ENCODE results near the gene MOXD1. TPM values are rescaled to one million over a fixed set of nuclear protein-coding genes. Genes with fewer than 3 reads are reported as not detected.

MOXD1 gene
- total and polyA plus RNA-seq, 4 donors, result 4.5 to 37.5 (median 17.7) TPM

GRCh38 chr6:132282696-132283095, 118.6 kb downstream of the MOXD1 start:
- ATAC-seq (ENCODE audit: insufficient read depth, low FRiP score) (no peak), DNase-seq (no peak)
- Histone ChIP-seq H3K27me3 (ENCODE audit: control insufficient read depth in 3 of 3, insufficient read depth in 3 of 3, low read length in 2 of 3) (no peaks in the 10 kb centered on the region), H3K4me3 (no peak overlapping the region), H3K36me3 (ENCODE audit: control insufficient read depth in 4 of 4, insufficient read depth in 4 of 4, low read length in 4 of 4) (no peaks in the 10 kb centered on the region), H3K9me3 (ENCODE audit: control insufficient read depth in 4 of 4, insufficient read depth in 3 of 4, low read length in 3 of 4) (no peaks in the 10 kb centered on the region), H3K27ac (ENCODE audit: low read depth in 1 of 2, low read length in 1 of 2) (no peak overlapping the region), H3K4me1 (ENCODE audit: control insufficient read depth in 5 of 5, insufficient read depth in 5 of 5, low read length in 5 of 5) (peaks cover 0 to 2% (median 0%) of the 10 kb centered on the region in 5 donors), H3K9ac (ENCODE audit: insufficient read depth in 1 of 2, low read length in 2 of 2) (no peak overlapping the region)
- WGBS, 2 donors, result 89 to 96% methylated on average over 7 of the region's 7 CpGs
- TF ChIP-seq, protein P1, sequence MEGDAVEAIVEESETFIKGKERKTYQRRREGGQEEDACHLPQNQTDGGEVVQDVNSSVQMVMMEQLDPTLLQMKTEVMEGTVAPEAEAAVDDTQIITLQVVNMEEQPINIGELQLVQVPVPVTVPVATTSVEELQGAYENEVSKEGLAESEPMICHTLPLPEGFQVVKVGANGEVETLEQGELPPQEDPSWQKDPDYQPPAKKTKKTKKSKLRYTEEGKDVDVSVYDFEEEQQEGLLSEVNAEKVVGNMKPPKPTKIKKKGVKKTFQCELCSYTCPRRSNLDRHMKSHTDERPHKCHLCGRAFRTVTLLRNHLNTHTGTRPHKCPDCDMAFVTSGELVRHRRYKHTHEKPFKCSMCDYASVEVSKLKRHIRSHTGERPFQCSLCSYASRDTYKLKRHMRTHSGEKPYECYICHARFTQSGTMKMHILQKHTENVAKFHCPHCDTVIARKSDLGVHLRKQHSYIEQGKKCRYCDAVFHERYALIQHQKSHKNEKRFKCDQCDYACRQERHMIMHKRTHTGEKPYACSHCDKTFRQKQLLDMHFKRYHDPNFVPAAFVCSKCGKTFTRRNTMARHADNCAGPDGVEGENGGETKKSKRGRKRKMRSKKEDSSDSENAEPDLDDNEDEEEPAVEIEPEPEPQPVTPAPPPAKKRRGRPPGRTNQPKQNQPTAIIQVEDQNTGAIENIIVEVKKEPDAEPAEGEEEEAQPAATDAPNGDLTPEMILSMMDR (IDR thresholded peaks at IDR 0.05; ENCODE audit: control extremely low read depth, extremely low read depth), result no peak

DNA sequence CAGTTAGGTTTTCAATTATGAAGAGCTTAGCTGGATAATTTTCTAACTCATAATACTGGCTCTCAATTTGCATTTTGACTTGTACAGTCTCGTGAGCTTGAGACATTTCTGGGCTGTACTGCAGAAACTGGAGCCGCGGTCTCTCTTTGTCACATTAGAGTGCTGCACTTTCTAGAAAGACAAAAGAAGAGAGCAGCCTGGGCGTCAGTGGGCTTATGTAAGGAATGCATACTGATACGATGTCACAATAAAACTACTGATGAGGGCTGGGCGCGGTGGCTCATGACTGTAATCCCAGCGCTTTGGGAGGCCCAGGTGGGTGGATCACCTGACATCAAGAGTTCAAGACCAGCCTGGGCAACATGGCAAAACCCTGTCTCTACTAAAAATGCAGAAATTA, 120.8 kb downstream of the MOXD1 start:
- Histone ChIP-seq H3K27ac (ENCODE audit: low read depth in 1 of 2, low read length in 1 of 2) (no peak overlapping the region), H3K9me3 (ENCODE audit: control insufficient read depth in 4 of 4, insufficient read depth in 3 of 4, low read length in 3 of 4) (no peaks in the 10 kb centered on the region), H3K9ac (ENCODE audit: insufficient read depth in 1 of 2, low read length in 2 of 2) (no peak overlapping the region), H3K27me3 (ENCODE audit: control insufficient read depth in 3 of 3, insufficient read depth in 3 of 3, low read length in 2 of 3) (no peaks in the 10 kb centered on the region), H3K36me3 (ENCODE audit: control insufficient read depth in 4 of 4, insufficient read depth in 4 of 4, low read length in 4 of 4) (no peaks in the 10 kb centered on the region), H3K4me3 (no peak overlapping the region), H3K4me1 (ENCODE audit: control insufficient read depth in 5 of 5, insufficient read depth in 5 of 5, low read length in 5 of 5) (peaks cover 0 to 2% (median 0%) of the 10 kb centered on the region in 5 donors)
- TF ChIP-seq, protein P1 (IDR thresholded peaks at IDR 0.05; ENCODE audit: control extremely low read depth, extremely low read depth), result no peak
- no peak for ATAC-seq (ENCODE audit: insufficient read depth, low FRiP score)
- no peak for DNase-seq
- 91 to 95% methylated on average over 8 of the region's 8 CpGs for WGBS, 2 donors

DNA sequence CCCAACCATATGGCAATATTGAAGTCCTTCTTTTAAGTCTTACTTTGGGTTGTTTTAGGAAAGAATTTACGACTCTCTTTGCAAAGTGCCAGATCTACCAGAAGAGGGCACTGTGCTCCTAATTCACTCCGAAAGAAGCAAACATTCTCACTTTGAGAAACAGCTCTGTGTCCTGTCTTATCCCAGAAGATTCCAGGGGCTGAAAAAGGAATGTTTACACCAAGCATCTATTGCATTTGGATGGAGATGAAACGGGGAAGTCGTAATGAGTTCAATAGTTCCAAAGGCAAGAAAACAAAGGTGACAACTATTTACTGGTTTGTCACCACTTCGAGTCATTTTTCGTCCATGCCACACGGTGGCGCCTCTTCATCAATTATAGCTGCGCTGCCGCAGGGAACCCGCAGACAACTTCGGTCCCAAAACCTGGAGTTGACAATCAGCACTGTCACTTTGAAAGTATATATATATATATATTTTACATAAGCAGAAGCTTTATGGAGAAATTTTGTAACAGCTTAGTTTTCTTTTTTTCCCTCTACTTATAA, 121.6 kb downstream of the MOXD1 start:
- DNase-seq (peak; percentile 73 to 87 (median 86)), ATAC-seq (ENCODE audit: insufficient read depth, low FRiP score) (peak; percentile 89)
- Histone ChIP-seq H3K4me3 (no peak overlapping the region), H3K27me3 (ENCODE audit: control insufficient read depth in 3 of 3, insufficient read depth in 3 of 3, low read length in 2 of 3) (no peaks in the 10 kb centered on the region), H3K9me3 (ENCODE audit: control insufficient read depth in 4 of 4, insufficient read depth in 3 of 4, low read length in 3 of 4) (no peaks in the 10 kb centered on the region), H3K36me3 (ENCODE audit: control insufficient read depth in 4 of 4, insufficient read depth in 4 of 4, low read length in 4 of 4) (no peaks in the 10 kb centered on the region), H3K4me1 (ENCODE audit: control insufficient read depth in 5 of 5, insufficient read depth in 5 of 5, low read length in 5 of 5) (peaks cover 0 to 2% (median 0%) of the 10 kb centered on the region in 5 donors), H3K27ac (ENCODE audit: low read depth in 1 of 2, low read length in 1 of 2) (no peak overlapping the region), H3K9ac (ENCODE audit: insufficient read depth in 1 of 2, low read length in 2 of 2) (peak overlapping the region in 1 of 2 donors; percentile 43)
- TF ChIP-seq, protein P1 (IDR thresholded peaks at IDR 0.05; ENCODE audit: control extremely low read depth, extremely low read depth), result peak; percentile 56
- 0 to 1% methylated on average over 12 of the region's 12 CpGs for WGBS, 2 donors

Data from lung (tissue), 12 donors.